Measurements from ENCODE around the gene TTLL12.

TTLL12 gene

DNA sequence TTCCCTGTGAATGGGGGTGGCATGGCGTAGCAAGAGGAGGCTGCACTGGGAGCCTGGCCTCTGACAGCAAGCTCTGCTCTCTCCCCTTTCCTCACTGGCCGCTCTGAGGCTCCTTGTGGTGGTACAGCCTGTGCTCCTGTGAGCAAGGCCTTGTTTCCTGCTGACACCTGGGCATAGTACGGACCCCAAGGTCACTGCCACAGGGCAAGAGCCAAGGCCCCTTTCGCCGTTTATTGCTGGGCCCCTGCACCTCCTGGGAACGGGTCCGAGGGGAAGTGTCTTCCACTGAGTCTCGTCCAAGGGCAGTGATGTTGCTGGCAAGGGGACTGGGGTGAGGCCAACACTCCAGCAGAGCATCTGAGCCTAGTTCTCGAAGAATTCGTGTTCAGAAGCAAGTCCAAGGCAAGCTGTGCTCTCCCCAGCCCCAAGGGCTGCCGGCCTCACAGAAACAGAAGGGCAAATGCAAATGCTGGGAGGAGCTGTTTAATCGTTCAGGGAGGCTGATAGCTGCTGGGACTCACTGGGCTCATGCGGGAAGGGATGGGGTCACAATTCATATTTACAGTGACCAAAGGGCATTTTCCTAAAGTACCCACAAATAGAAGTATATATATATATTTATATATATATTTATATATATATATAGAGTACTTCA is 15.9 kb upstream of the TTLL12 start:
- no peaks in the 10 kb centered on the region for H4K20me1 ChIP-seq (ENCODE audit: insufficient read depth, low read length)

GRCh38 chr22:43202326-43202725 is 15.4 kb upstream of the TTLL12 start:
- Histone ChIP-seq H3K27me3 (replicated peaks; ENCODE audit: insufficient read depth, low read length) (peaks cover 73% of the 10 kb centered on the region), H3K4me1 (ENCODE audit: low read length) (0 out of 2 replicates have a peak, but pooled peaks cover 3% of the 10 kb centered on the region), H4K20me1 (ENCODE audit: insufficient read depth, low read length) (no peaks in the 10 kb centered on the region), H3K36me3 (replicated peaks; ENCODE audit: insufficient read depth, low read length) (no peaks in the 10 kb centered on the region), H3F3A (ENCODE audit: insufficient read depth, low read length) (no peaks in the 10 kb centered on the region), H3K27ac (ENCODE audit: low read length) (no peak overlapping the region), H3K9ac (ENCODE audit: low read length) (no peak overlapping the region), H2AFZ (ENCODE audit: low read length) (no peak overlapping the region), H3K4me2 (ENCODE audit: low read depth, low read length) (no peak overlapping the region), H3K4me3 (ENCODE audit: low read length) (no peak overlapping the region), H3K9me3 (replicated peaks; ENCODE audit: insufficient read depth, low read length) (no peaks in the 10 kb centered on the region), H3K9me2 (replicated peaks; ENCODE audit: insufficient read depth, low read length) (no peaks in the 10 kb centered on the region), H3K79me2 (ENCODE audit: low read length) (no peaks in the 10 kb centered on the region)
- TF ChIP-seq EZH2 (optimal IDR thresholded peaks at IDR 0.05; ENCODE audit: low read depth, low read length) (no peak), EZH2phosphoT487 (IDR thresholded peaks at IDR 0.05; ENCODE audit: low read length) (no peak)
- TF ChIP-seq, protein P1, sequence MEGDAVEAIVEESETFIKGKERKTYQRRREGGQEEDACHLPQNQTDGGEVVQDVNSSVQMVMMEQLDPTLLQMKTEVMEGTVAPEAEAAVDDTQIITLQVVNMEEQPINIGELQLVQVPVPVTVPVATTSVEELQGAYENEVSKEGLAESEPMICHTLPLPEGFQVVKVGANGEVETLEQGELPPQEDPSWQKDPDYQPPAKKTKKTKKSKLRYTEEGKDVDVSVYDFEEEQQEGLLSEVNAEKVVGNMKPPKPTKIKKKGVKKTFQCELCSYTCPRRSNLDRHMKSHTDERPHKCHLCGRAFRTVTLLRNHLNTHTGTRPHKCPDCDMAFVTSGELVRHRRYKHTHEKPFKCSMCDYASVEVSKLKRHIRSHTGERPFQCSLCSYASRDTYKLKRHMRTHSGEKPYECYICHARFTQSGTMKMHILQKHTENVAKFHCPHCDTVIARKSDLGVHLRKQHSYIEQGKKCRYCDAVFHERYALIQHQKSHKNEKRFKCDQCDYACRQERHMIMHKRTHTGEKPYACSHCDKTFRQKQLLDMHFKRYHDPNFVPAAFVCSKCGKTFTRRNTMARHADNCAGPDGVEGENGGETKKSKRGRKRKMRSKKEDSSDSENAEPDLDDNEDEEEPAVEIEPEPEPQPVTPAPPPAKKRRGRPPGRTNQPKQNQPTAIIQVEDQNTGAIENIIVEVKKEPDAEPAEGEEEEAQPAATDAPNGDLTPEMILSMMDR (IDR thresholded peaks at IDR 0.05; ENCODE audit: low read length): no peak
- no peak for DNase-seq

More for the DNA sequence above, 15.9 kb upstream of the TTLL12 start:
- no peak for DNase-seq
- Histone ChIP-seq H3K27ac (ENCODE audit: low read length) (no peak overlapping the region), H3K27me3 (replicated peaks; ENCODE audit: insufficient read depth, low read length) (peaks cover 73% of the 10 kb centered on the region), H3K9ac (ENCODE audit: low read length) (no peak overlapping the region), H3K9me3 (replicated peaks; ENCODE audit: insufficient read depth, low read length) (no peaks in the 10 kb centered on the region), H3F3A (ENCODE audit: insufficient read depth, low read length) (no peaks in the 10 kb centered on the region), H3K79me2 (ENCODE audit: low read length) (no peaks in the 10 kb centered on the region), H2AFZ (ENCODE audit: low read length) (no peak overlapping the region), H3K4me2 (ENCODE audit: low read depth, low read length) (no peak overlapping the region), H3K9me2 (replicated peaks; ENCODE audit: insufficient read depth, low read length) (no peaks in the 10 kb centered on the region), H3K36me3 (replicated peaks; ENCODE audit: insufficient read depth, low read length) (no peaks in the 10 kb centered on the region), H3K4me1 (ENCODE audit: low read length) (no peaks in the 10 kb centered on the region), H3K4me3 (ENCODE audit: low read length) (no peak overlapping the region)
- TF ChIP-seq EZH2phosphoT487 (IDR thresholded peaks at IDR 0.05; ENCODE audit: low read length): no peak
- no peak for TF ChIP-seq EZH2 (optimal IDR thresholded peaks at IDR 0.05; ENCODE audit: low read depth, low read length)
- TF ChIP-seq, protein P1 (IDR thresholded peaks at IDR 0.05; ENCODE audit: low read length): no peak

DNA sequence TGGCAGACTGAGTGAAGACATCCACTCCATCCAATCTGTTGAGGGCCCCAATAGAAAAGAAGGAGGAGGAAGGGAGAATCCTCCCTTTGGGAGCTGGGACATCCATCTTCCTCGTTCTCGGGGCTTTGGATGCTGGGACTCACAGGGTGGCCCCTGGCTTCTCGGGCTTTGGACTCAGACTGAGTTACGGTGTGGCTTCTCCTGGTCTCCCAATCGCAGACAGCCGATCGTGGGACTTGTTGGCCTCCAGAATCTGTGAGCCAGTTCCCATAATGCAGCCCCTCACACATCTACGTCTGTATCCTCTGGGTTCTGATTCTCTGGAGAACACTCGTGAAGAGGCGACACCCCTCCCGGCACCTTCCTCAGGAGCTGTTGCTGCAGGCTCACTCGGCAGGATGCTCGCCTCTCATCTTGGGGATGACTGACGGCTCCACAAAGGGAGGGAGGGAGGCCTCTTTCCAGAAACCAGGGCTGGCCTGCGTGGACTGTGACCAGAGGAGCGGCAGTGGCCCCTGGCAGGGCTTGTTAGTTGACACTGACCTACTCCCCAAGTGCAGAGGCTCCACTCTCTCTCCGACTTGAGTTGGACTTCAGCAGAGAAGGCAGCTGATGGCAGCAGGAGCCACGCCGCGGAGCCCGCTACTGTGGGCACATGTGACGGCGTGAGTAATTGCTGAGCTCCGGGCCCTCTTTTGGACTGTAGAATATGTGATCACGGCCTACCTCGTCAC is 14.7 kb upstream of the TTLL12 start:
- H3K79me2 ChIP-seq (ENCODE audit: low read length): no peaks in the 10 kb centered on the region
- H3K36me3 ChIP-seq (replicated peaks; ENCODE audit: insufficient read depth, low read length): no peaks in the 10 kb centered on the region
- H3K4me3 ChIP-seq (ENCODE audit: low read length): no peak overlapping the region
- no peak overlapping the region for H3K9ac ChIP-seq (ENCODE audit: low read length)
- no peaks in the 10 kb centered on the region for H3K9me2 ChIP-seq (replicated peaks; ENCODE audit: insufficient read depth, low read length)
- no peak overlapping the region for H3K4me2 ChIP-seq (ENCODE audit: low read depth, low read length)
- H4K20me1 ChIP-seq (ENCODE audit: insufficient read depth, low read length): no peaks in the 10 kb centered on the region
- no peaks in the 10 kb centered on the region for H3K9me3 ChIP-seq (replicated peaks; ENCODE audit: insufficient read depth, low read length)
- no peak overlapping the region for H2AFZ ChIP-seq (ENCODE audit: low read length)
- H3K27me3 ChIP-seq (replicated peaks; ENCODE audit: insufficient read depth, low read length): peaks cover 72% of the 10 kb centered on the region
- peaks cover 6% of the 10 kb centered on the region; the same call in 1 of the 2 replicates for H3F3A ChIP-seq (ENCODE audit: insufficient read depth, low read length)
- peaks cover 9% of the 10 kb centered on the region; the same call in 1 of the 2 replicates for H3K4me1 ChIP-seq (ENCODE audit: low read length)
- H3K27ac ChIP-seq (ENCODE audit: low read length): no peak overlapping the region
- DNase-seq: no peak
- TF ChIP-seq EZH2phosphoT487 (IDR thresholded peaks at IDR 0.05; ENCODE audit: low read length) (no peak), EZH2 (optimal IDR thresholded peaks at IDR 0.05; ENCODE audit: low read depth, low read length) (no peak)
- TF ChIP-seq, protein P1 (IDR thresholded peaks at IDR 0.05; ENCODE audit: low read length): no peak
